HL-60 (cell line): Measurements from ENCODE around the gene MR1.
"Not testable (repeated sequence)": the region's sequence is repeated elsewhere in the genome, so short reads cannot be mapped to it uniquely, and the experiment has no call there.

Experiments
- DNase-seq, 2 experiments: peaks; one replicate each; pipeline ENCODE4 v3.0.0-alpha.2; 2010 to 2020; ENCODE audit warnings: low read depth in 1 of 2, low spot score in 1 of 2
- H3K27ac ChIP-seq: fragments of 250-450 bp; sonication (Bioruptor Pico); replicated peaks from 2 replicates; pipeline ENCODE4 v1.5.1; 2020; ENCODE audit warnings: mild to moderate bottlenecking, moderate library complexity
- H3K27me3 ChIP-seq: fragments of 250-450 bp; sonication (Bioruptor Pico); 2 replicates; pipeline ENCODE4 v1.5.1; 2021; ENCODE audit warnings: mild to moderate bottlenecking, moderate library complexity; ENCODE audit not compliant: insufficient read depth, poor library complexity, severe bottlenecking
- H3K4me3 ChIP-seq: replicated peaks from 2 replicates; pipeline ENCODE4 v1.5.1; 2011; ENCODE audit warnings: mild to moderate bottlenecking, control low read depth, low read length; ENCODE audit not compliant: insufficient read depth
- CTCF ChIP-seq: IDR thresholded peaks from one replicate; pipeline ENCODE4 v1.5.1; 2011; ENCODE audit warnings: low read length, control low read depth, inconsistent platforms; ENCODE audit not compliant: insufficient read depth
- GABPA ChIP-seq: IDR thresholded peaks from 2 replicates; pipeline ENCODE4 v1.6.1; 2012; ENCODE audit warnings: low read depth
- POLR2AphosphoS5 ChIP-seq: IDR thresholded peaks from 2 replicates; pipeline ENCODE4 v1.6.1; 2012; ENCODE audit warnings: low read depth
- REST ChIP-seq: IDR thresholded peaks from 2 replicates; pipeline ENCODE4 v1.6.1; 2012; ENCODE audit warnings: low read depth; ENCODE audit not compliant: insufficient replicate concordance
- SPI1 ChIP-seq: IDR thresholded peaks from 2 replicates; pipeline ENCODE4 v1.6.1; 2012; ENCODE audit warnings: low read depth, mild to moderate bottlenecking, borderline replicate concordance

Gene MR1

DNA sequence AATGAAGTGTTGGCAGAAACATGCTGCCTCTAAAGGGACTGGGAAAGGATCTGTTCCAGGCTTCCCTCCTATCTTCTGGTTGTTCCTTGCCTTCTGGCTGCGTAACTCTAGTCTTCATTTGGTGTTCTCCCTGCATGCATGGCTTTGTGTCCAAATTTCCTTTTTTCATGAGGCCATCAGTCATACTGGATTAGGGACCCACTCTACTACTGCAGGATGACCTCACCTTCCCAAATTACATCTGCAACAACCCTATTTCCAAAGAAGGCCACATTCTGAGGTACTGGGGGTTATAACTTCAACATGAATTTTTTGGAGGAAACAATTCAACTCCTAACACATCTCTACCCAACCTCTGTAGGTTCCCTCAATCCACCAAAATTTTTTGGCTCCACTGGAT, 26.3 kb downstream of the MR1 start:
- no peaks in the 10 kb centered on the region for H3K27me3 ChIP-seq
- DNase-seq, result no peak
- TF ChIP-seq REST, result no peak
- no peak for TF ChIP-seq GABPA
- TF ChIP-seq CTCF, result no peak
- no peak for TF ChIP-seq POLR2AphosphoS5
- TF ChIP-seq SPI1, result no peak
- H3K27ac ChIP-seq, result no peak overlapping the region
- H3K4me3 ChIP-seq, result no peak overlapping the region

DNA sequence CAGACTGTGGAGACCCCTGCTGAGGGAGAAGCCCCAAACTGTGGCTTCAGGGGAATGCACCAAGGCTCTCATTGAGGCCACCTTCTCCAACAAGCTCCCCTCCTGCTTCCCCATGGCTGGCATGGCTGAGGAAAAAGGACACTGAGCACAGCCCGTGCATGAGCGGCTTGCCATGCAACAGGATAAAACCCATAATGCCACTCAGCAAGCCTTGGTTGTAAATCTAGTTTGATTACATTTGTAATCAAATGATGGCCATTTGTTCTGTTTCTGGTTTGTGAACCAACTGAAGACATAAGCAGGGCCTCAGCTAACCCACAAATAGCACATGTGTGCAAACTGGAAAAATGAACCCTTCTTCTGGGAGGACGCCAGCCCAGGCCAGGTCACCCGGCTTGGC, 27.2 kb downstream of the MR1 start:
- not testable (repeated sequence) for H3K4me3 ChIP-seq, H3K27me3 ChIP-seq, H3K27ac ChIP-seq, DNase-seq

DNA sequence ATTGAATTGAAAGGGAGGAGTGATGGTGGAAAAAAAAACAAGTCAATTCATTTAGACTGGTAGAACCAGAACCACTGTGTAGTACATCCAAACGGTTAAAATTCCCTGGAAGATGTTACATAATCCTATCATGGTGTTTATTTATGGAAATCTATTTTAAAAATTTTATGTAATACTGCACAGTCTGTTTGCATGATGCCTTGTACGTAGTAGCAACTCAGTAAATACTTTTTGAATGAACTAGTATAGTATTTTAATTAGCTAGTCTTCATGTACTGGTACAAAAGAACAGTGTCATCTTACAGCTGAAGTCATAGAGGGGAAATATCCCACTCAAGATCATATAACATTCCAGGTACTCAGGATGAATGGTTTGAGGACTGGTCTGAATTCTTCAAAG, 27.7 kb downstream of the MR1 start:
- Histone ChIP-seq H3K27ac (peak overlapping the region; percentile 65), H3K27me3 (no peaks in the 10 kb centered on the region), H3K4me3 (no peak overlapping the region)
- DNase-seq, result no peak
- TF ChIP-seq SPI1 (no peak), GABPA (no peak), POLR2AphosphoS5 (no peak), REST (no peak), CTCF (no peak)

DNA sequence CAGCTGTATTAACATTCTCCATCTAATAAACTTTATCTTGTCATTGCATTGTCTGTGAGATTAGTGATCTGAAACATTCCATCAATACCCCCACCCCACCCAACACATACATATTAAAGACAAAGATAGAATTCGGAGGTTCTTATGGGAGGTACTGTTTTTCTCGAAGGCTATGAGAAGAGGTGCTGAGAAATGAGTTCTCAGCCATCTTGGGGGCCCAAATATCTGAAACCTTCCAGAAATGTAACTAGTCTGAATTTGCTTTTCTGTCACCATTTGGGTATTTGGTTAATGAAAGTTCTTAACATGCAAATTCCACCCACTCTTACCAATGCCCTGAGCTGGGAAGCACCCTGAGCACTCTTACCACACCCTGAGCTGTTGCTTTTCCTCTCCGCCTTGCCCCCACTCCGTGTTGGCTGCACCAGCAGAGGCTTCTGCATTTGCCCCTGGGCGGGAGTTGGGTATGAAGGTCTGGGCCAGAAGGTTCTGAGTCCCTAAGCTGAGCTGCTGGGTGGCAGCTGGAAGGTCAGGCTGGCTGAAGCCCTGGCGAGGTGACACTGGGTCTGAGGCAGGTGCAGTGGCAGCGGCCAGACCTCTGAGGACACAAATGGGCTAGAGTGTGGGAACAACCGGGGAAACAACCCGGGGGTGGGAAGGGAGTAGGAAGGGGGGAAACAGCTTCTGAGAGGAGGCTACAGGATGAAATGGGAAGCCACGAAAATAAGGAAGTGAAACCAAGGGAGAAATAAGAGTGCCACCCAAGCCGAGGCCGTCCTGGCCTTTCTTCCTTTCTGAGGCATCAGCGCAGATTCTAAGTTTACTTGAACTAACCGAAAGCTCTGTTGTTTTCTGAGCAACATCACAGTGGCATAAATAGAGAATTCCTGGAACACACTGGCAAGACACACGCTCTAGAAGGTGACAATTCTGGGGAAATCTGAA, 28.4 kb downstream of the MR1 start:
- Histone ChIP-seq H3K27me3 (no peaks in the 10 kb centered on the region), H3K4me3 (peak overlapping the region; percentile 28), H3K27ac (peak overlapping the region; percentile 65)
- peak; percentile 70 to 81 for DNase-seq
- TF ChIP-seq CTCF (no peak), SPI1 (peak; percentile 94)
